ENCODE data around the gene TP73.

The TP73 gene

DNA sequence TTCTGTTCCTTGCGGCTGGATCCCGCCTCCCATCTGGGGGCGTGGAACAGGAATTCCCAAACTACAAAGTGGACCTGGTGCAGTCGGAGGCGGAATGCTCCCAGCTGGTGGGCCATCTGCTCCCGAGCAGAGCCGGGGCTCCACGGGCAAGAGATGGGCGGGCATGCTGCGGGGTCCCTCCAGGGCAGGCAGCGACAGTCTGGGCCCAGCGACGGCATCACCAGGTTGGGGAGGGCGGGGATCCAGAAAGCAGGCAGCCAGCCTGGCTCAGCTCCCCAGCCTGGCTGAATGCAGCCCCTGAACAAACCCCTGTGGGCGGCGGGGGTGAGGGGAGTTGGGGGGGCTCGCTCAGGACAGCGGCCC lies 44.6 kb upstream of the TP73 start:
- TF ChIP-seq CTCF (conservative IDR thresholded peaks at IDR 0.05; ENCODE audit: low read depth, low read length) = no peak
- no peak for DNase-seq (ENCODE audit: low read depth)
- H3K4me3 ChIP-seq (ENCODE audit: low read depth, low read length) = no peak overlapping the region

DNA sequence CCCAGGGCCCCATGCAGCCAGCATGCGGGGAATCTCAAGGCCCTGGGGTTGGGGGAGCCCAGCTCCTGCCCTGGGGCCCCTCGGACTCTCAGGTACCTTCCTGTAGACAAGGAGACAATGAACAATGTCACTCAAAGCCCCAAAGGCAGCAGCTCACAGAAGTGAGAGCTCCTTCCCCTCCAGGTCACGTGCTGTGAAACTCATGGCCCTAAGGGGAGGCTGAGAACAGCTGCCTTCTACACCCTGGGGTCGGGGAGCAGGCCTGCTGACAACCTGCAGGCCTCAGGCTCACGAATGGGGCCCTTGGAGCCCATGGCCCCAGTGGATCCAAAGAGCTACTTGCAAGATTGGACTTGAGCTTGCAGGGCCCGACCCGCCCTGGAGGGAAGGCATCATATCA lies 44.2 kb upstream of the TP73 start:
- no peak for DNase-seq (ENCODE audit: low read depth)

GRCh38 chr1:3609016-3609768 lies 43.1 kb upstream of the TP73 start:
- no peak overlapping the region for H3K4me3 ChIP-seq (ENCODE audit: low read depth, low read length)
- DNase-seq (ENCODE audit: low read depth) = no peak
- no peak for TF ChIP-seq CTCF (conservative IDR thresholded peaks at IDR 0.05; ENCODE audit: low read depth, low read length)

More for the DNA sequence above, 44.2 kb upstream of the TP73 start:
- TF ChIP-seq CTCF (conservative IDR thresholded peaks at IDR 0.05; ENCODE audit: low read depth, low read length) = no peak
- no peak overlapping the region for H3K4me3 ChIP-seq (ENCODE audit: low read depth, low read length)

GRCh38 chr1:3609769-3610526 lies 42.4 kb upstream of the TP73 start:
- no peak overlapping the region for H3K4me3 ChIP-seq (ENCODE audit: low read depth, low read length)
- no peak for TF ChIP-seq CTCF (conservative IDR thresholded peaks at IDR 0.05; ENCODE audit: low read depth, low read length)
- DNase-seq (ENCODE audit: low read depth) = no peak

DNA sequence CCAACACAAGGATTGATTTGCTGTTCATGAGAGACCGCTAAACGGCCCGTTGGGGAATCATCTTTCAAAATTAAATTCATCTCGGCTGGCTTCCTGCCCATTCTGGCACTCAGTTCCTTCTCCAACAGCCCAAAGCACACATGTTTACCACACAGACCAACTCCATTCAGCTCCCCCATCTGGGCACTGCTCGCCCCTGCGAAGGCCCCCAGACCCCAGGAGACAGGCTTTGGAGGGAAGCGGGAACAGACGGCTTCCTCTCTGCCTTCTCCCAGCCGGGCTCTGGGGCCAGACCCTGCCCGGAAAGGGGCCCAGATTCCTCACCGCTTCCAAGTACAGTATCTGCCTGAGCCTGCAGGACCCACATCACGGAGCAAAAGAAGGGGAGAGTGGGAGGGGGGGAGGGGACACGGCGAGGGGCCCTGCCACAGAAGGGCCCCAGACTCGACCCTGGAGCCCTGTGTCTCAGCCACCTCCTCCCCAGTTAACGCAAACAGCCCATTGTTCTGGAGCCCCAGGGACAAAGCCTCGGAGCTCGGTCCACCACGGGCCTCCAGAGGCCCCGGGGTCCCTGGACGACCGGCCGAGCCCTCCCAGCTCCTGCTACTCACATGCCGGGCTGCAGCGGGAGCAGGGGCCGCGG lies 41.7 kb upstream of the TP73 start:
- no peak for TF ChIP-seq CTCF (conservative IDR thresholded peaks at IDR 0.05; ENCODE audit: low read depth, low read length)
- DNase-seq (ENCODE audit: low read depth) = peak; percentile 46
- peak overlapping the region; percentile 45 for H3K4me3 ChIP-seq (ENCODE audit: low read depth, low read length)

DNA sequence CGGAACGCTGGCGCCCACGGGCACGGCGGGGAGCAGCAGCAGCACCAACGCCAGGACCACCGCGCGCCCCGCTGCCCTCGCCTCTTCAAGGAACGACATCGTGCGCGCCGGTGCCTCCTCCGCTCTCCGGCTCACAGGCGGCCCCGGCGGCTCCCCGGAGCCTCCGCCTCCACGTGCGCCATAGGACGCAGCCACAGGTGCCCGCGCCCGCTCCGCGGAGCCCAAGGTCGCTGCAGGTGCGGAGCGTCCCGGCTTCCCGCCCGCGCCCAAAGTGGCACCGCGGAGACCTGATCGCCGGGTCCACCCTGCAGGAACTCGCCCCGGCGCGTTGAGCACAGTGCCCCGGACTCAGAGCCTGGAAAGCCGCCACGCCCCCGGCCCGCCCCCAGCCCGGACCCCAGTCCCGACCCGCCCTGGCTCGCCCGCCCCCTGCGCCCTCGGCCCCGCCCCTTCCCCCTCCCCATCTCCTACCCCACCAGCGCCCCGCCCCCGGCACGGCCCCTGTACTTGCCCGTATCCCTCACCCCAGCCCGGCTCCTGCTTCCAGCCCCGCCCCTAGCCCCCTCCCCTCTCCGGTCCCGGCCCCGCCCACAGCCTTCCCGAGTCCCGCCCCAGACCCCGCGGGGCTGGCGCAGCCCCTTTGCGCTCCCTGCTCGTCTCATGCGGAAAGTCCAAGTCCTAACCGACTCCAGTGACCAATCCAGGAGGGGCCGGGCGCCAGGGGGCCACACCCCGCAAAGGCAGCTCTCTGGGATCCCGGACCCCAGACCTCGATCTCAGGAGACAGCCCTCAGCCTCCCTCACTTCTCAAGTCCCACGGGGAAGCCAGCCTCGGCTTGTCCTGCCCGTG lies 40.9 kb upstream of the TP73 start, which contains the start of gene MEGF6:
MEGF6 (minus strand) TSS at position 339 of the 850 bp plus-strand sequence; CDS start at position 99, 240 bp downstream.
- TF ChIP-seq CTCF (conservative IDR thresholded peaks at IDR 0.05; ENCODE audit: low read depth, low read length) = no peak
- DNase-seq (ENCODE audit: low read depth) = peak; percentile 48
- H3K4me3 ChIP-seq (ENCODE audit: low read depth, low read length) = peak within 1 kb of the TSS; percentile 45
